NCI-H1930 (cell line): ENCODE measurements around the gene MEF2A.
"Not testable (repeated sequence)": the region's sequence is repeated elsewhere in the genome, so short reads cannot be mapped to it uniquely, and the experiment has no call there.

Source experiments
- DNase-seq, 2 experiments: peaks; one replicate each; lab custom pipeline; 2025; lab: John Stamatoyannopoulos, UW

MEF2A gene

GRCh38 chr15:99731336-99732123, 165.7 kb downstream of the MEF2A start:
- DNase-seq, result no peak

GRCh38 chr15:99732124-99732750, 166.5 kb downstream of the MEF2A start:
- no peak for DNase-seq

GRCh38 chr15:99732751-99733267, 167.0 kb downstream of the MEF2A start:
- no peak for DNase-seq

- peak; percentile 81 to 86 for DNase-seq
Measured at GRCh38 chr15:99733268-99734039, 167.7 kb downstream of the MEF2A start, which contains the start of gene LYSMD4. TSS of gene LYSMD4 (minus strand) at chr15:99733437. CDS start at chr15:99731999, 1,438 bp downstream.

GRCh38 chr15:99734040-99734291, 168.2 kb downstream of the MEF2A start:
- not testable (repeated sequence) for DNase-seq

GRCh38 chr15:99734575-99734974, 168.8 kb downstream of the MEF2A start:
- no peak for DNase-seq

GRCh38 chr15:99735868-99736267, 170.1 kb downstream of the MEF2A start:
- no peak for DNase-seq

- DNase-seq, result no peak
Measured at GRCh38 chr15:99736702-99737101, 170.9 kb downstream of the MEF2A start.

GRCh38 chr15:99738021-99738847, 172.4 kb downstream of the MEF2A start:
- DNase-seq, result no peak

GRCh38 chr15:99741835-99742234, 176.1 kb downstream of the MEF2A start:
- no peak for DNase-seq

GRCh38 chr15:99744142-99744541, 178.4 kb downstream of the MEF2A start:
- DNase-seq, result no peak

- DNase-seq, result no peak
Measured at GRCh38 chr15:99745370-99746086, 179.7 kb downstream of the MEF2A start.

- DNase-seq, result no peak
Measured at GRCh38 chr15:99749386-99749785, 183.6 kb downstream of the MEF2A start.

GRCh38 chr15:99750326-99750725, 184.5 kb downstream of the MEF2A start:
- DNase-seq, result not testable (repeated sequence)

GRCh38 chr15:99752556-99752955, 186.8 kb downstream of the MEF2A start:
- DNase-seq, result no peak

GRCh38 chr15:99753066-99753465, 187.3 kb downstream of the MEF2A start:
- DNase-seq, result no peak

GRCh38 chr15:99755692-99756409, 190.1 kb downstream of the MEF2A start:
- peak; percentile 29 to 32 for DNase-seq

- no peak for DNase-seq
Measured at GRCh38 chr15:99762288-99762687, 196.5 kb downstream of the MEF2A start.

GRCh38 chr15:99763827-99764226, 198.0 kb downstream of the MEF2A start:
- DNase-seq, result no peak

- peak in 1 of 2 experiments; percentile 25 for DNase-seq
Measured at GRCh38 chr15:99764522-99764921, 198.7 kb downstream of the MEF2A start.
